ENCODE measurements around the gene CDC20. TPM values are rescaled to one million over a fixed set of nuclear protein-coding genes. Genes with fewer than 3 reads are reported as not detected.

CDC20 gene
- total RNA-seq, 2 donors from 2014 or later, result 2.3 TPM; not detected in 1

- ATAC-seq, result no peak
- 29 to 37% methylated on average over 3 of the region's 3 CpGs for WGBS, 2 donors
- Histone ChIP-seq H3K27ac (no peak overlapping the region), H3K4me3 (no peak overlapping the region), H3K9me3 (no peaks in the 10 kb centered on the region), H3K27me3 (no peaks in the 10 kb centered on the region), H3K4me1 (peaks cover 19% of the 10 kb centered on the region), H3K36me3 (replicated peaks in 1 of 2; ENCODE audit: insufficient read depth in 1 of 2, low read depth in 2 of 2) (no peaks in the 10 kb centered on the region)
- intact Hi-C loops (cut with DNase I), result no loop called here
- no peak for DNase-seq
- TF ChIP-seq POLR2A (IDR thresholded peaks at IDR 0.05) (no peak), CTCF (IDR thresholded peaks at IDR 0.05) (no peak)
Measured at GRCh38 chr1:43345120-43345519, 13.7 kb upstream of the CDC20 start.

DNA sequence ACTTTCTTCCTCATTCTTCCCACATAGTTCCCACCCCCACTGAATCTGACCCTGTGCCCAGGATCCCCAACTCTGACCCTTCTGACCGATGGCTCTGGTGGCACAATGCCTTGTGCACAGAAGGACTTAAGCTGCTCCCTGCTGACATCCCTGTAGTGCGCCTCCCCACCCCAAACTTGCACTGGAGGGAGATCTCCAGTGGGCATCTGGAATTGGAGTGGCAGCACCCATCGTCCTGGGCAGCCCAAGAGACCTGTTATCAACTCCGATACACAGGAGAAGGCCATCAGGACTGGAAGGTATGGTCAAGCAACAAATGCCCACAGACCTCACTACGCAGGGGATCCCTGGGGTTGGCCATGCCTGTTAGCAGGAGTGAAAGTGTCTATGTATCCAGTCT lies 12.1 kb upstream of the CDC20 start:
- DNase-seq (no peak), ATAC-seq (no peak)
- Histone ChIP-seq H3K4me1 (peaks cover 20% of the 10 kb centered on the region), H3K4me3 (no peak overlapping the region), H3K27me3 (no peaks in the 10 kb centered on the region), H3K27ac (no peak overlapping the region), H3K36me3 (replicated peaks in 1 of 2; ENCODE audit: insufficient read depth in 1 of 2, low read depth in 2 of 2) (no peaks in the 10 kb centered on the region), H3K9me3 (no peaks in the 10 kb centered on the region)
- intact Hi-C loops (cut with DNase I), result no loop called here
- no peak for TF ChIP-seq POLR2A (IDR thresholded peaks at IDR 0.05)
- no peak for TF ChIP-seq CTCF (IDR thresholded peaks at IDR 0.05)
- 89 to 91% methylated on average over 5 of the region's 5 CpGs for WGBS, 2 donors

GRCh38 chr1:43348343-43348808 lies 10.4 kb upstream of the CDC20 start:
- intact Hi-C loops (cut with DNase I), result no loop called here
- no peaks in the 10 kb centered on the region for H3K27me3 ChIP-seq
- 14 to 35% methylated on average over 2 to 22 of the region's 22 CpGs for WGBS, 2 donors
- H3K27ac ChIP-seq, result peak overlapping the region; percentile 96 to 99 (median 98)
- peak overlapping the region in 1 of 2 donors; percentile 37 for H3K4me3 ChIP-seq
- TF ChIP-seq CTCF (IDR thresholded peaks at IDR 0.05) (peak in 1 of 7 experiments; percentile 19), POLR2A (IDR thresholded peaks at IDR 0.05) (no peak)
- no peaks in the 10 kb centered on the region for H3K36me3 ChIP-seq (replicated peaks in 1 of 2; ENCODE audit: insufficient read depth in 1 of 2, low read depth in 2 of 2)
- ATAC-seq (peak; percentile 39), DNase-seq (peak in 1 of 4 donors; percentile 70)
- H3K9me3 ChIP-seq, result no peaks in the 10 kb centered on the region
- peaks cover 20% of the 10 kb centered on the region for H3K4me1 ChIP-seq

GRCh38 chr1:43348809-43349593 lies 9.8 kb upstream of the CDC20 start:
- WGBS, 2 donors, result 10 to 16% methylated on average over 19 to 69 of the region's 72 CpGs
- Histone ChIP-seq H3K36me3 (replicated peaks in 1 of 2; ENCODE audit: insufficient read depth in 1 of 2, low read depth in 2 of 2) (no peaks in the 10 kb centered on the region), H3K9me3 (no peaks in the 10 kb centered on the region), H3K4me3 (peak overlapping the region in 1 of 2 donors; percentile 37), H3K27me3 (no peaks in the 10 kb centered on the region), H3K27ac (peak overlapping the region; percentile 96 to 99 (median 98)), H3K4me1 (peaks cover 20% of the 10 kb centered on the region)
- peak in 2 of 7 experiments; percentile 13 to 22 for TF ChIP-seq CTCF (IDR thresholded peaks at IDR 0.05)
- peak; percentile 70 to 97 (median 93) for TF ChIP-seq POLR2A (IDR thresholded peaks at IDR 0.05)
- intact Hi-C loops (cut with DNase I), result no loop called here
- ATAC-seq (peak; percentile 92), DNase-seq (peak; percentile 95 to 97 (median 96))
